Measurements from ENCODE around the gene GALNT1. TPM values are rescaled to one million over a fixed set of nuclear protein-coding genes. Genes with fewer than 3 reads are reported as not detected.

The GALNT1 gene
- total RNA-seq, 1 experiment from 2014 or later: 80.1 TPM

GRCh38 chr18:35584735-35585134 is 3.2 kb downstream of the GALNT1 start:
- H3K9me3 Mint-ChIP-seq: peaks cover 39% of the 10 kb centered on the region
- H3K27ac Mint-ChIP-seq: no peak overlapping the region
- H3K27me3 Mint-ChIP-seq (ENCODE audit: low read depth): peaks cover 5% of the 10 kb centered on the region
- CTCF ChIA-PET: no interaction called here
- H3K4me1 Mint-ChIP-seq: peaks cover 28% of the 10 kb centered on the region
- ATAC-seq: no peak
- no peak overlapping the region for H3K4me3 Mint-ChIP-seq
- TF ChIP-seq ESRRA (CRISPR knock-in tag; IDR thresholded peaks at IDR 0.05; ENCODE audit: borderline replicate concordance) (no peak), USF1 (CRISPR knock-in tag; IDR thresholded peaks at IDR 0.05) (no peak), ATF2 (CRISPR knock-in tag; IDR thresholded peaks at IDR 0.05; ENCODE audit: borderline replicate concordance, low read depth) (no peak), NFATC4 (CRISPR knock-in tag; IDR thresholded peaks at IDR 0.05) (no peak), ZMAT4 (CRISPR knock-in tag; IDR thresholded peaks at IDR 0.05) (no peak), FOXK1 (CRISPR knock-in tag; IDR thresholded peaks at IDR 0.05) (no peak), ZNF317 (CRISPR knock-in tag; IDR thresholded peaks at IDR 0.05; ENCODE audit: borderline replicate concordance, low read depth) (no peak), RELA (CRISPR knock-in tag; IDR thresholded peaks at IDR 0.05; ENCODE audit: borderline replicate concordance) (no peak), RORB (CRISPR knock-in tag; IDR thresholded peaks at IDR 0.05) (no peak)
- peaks cover 43% of the 10 kb centered on the region for H3K36me3 Mint-ChIP-seq
- POLR2A ChIA-PET: no interaction called here
- DNase-seq (ENCODE audit: low spot score): no peak

GRCh38 chr18:35585608-35586007 is 4.1 kb downstream of the GALNT1 start:
- peaks cover 39% of the 10 kb centered on the region for H3K9me3 Mint-ChIP-seq
- POLR2A ChIA-PET: no interaction called here
- H3K27me3 Mint-ChIP-seq (ENCODE audit: low read depth): no peaks in the 10 kb centered on the region; the same call in 1 of the 2 replicates
- H3K4me3 Mint-ChIP-seq: no peak overlapping the region
- CTCF ChIA-PET: no interaction called here
- ATAC-seq (no peak), DNase-seq (ENCODE audit: low spot score) (no peak)
- no peak overlapping the region for H3K27ac Mint-ChIP-seq
- peaks cover 43% of the 10 kb centered on the region for H3K36me3 Mint-ChIP-seq
- H3K4me1 Mint-ChIP-seq: peaks cover 31% of the 10 kb centered on the region
- TF ChIP-seq ZNF263 (CRISPR knock-in tag; IDR thresholded peaks at IDR 0.05; ENCODE audit: low read depth) (no peak), AFF4 (CRISPR knock-in tag; IDR thresholded peaks at IDR 0.05; ENCODE audit: borderline replicate concordance) (no peak), AR (CRISPR knock-in tag; IDR thresholded peaks at IDR 0.05) (no peak), ATF1 (CRISPR knock-in tag; IDR thresholded peaks at IDR 0.05) (no peak), KAT7 (CRISPR knock-in tag; IDR thresholded peaks at IDR 0.05; ENCODE audit: borderline replicate concordance) (no peak), ZBTB21 (CRISPR knock-in tag; IDR thresholded peaks at IDR 0.05; ENCODE audit: borderline replicate concordance) (no peak), FOXP4 (CRISPR knock-in tag; IDR thresholded peaks at IDR 0.05) (no peak), ATF6 (CRISPR knock-in tag; IDR thresholded peaks at IDR 0.05) (no peak), OVOL2 (CRISPR knock-in tag; IDR thresholded peaks at IDR 0.05; ENCODE audit: borderline replicate concordance) (no peak), NR1H2 (CRISPR knock-in tag; IDR thresholded peaks at IDR 0.05) (no peak), CREB1 (CRISPR knock-in tag; IDR thresholded peaks at IDR 0.05) (no peak), FOXJ3 (CRISPR knock-in tag; IDR thresholded peaks at IDR 0.05; ENCODE audit: borderline replicate concordance) (no peak), TP53 (CRISPR knock-in tag; IDR thresholded peaks at IDR 0.05) (no peak), GABPB1 (CRISPR knock-in tag; IDR thresholded peaks at IDR 0.05) (no peak), NFYB (CRISPR knock-in tag; conservative IDR thresholded peaks at IDR 0.05; ENCODE audit: low read depth) (no peak)

Measured in WTC11 (cell line).